GM19240 (cell line): Measurements from ENCODE around the gene ACSS1.

ENCODE experiments used
- DNase-seq: peaks from one replicate; pipeline ENCODE4 v3.0.0; 2011; ENCODE audit warnings: low spot score; ENCODE audit not compliant: insufficient read length

ACSS1 gene

GRCh38 chr20:25058051-25058846 is at the start of gene ACSS1:
ACSS1 (minus strand) TSS chr20:25058139; CDS start chr20:25058102, 37 bp downstream.
- DNase-seq = peak; percentile 63

GRCh38 chr20:25103526-25103925 is 45.6 kb upstream of the ACSS1 start:
- no peak for DNase-seq

DNA sequence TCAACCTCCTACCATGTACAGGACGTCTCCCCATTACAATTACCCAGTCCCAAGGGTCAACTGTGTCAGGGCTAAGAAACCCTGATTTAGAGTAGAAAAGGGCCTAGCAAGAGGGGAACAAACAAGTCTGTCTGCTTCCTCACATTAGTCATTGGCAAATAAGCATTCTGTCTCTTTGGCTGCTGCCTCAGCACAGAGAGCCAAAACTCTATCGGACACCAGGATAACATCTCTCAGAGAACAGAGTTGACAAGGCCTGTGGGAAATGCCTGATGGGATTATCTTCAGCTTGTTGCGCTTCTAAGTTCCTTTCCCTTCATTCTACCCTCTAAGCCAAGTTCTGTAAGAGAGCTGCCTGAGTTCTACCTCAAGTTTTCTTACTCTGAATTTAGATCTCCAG is 43.0 kb upstream of the ACSS1 start:
- no peak for DNase-seq

- no peak for DNase-seq
Measured at GRCh38 chr20:25099601-25100140, 41.7 kb upstream of the ACSS1 start.

DNA sequence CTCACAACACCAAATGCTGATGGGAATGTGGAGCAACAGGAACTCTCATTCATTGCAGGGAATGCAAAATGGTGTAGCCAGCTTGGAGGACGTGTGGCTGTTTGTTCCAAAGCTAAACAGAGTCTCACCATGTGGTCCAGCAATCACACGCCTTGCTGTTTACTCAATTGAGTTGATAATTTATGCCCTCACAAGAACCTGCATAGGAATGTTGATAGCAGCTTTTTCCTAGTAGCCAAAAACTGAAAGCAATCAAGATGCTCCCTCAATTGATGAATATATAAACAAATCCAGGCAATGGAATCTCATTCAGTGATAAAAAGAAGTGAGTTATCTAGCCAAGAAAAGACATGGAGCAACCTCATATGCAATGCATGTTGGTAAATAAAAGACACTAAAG is 39.6 kb upstream of the ACSS1 start:
- DNase-seq = no peak

- no peak for DNase-seq
Measured at GRCh38 chr20:25090492-25091429, 32.8 kb upstream of the ACSS1 start.

GRCh38 chr20:25089662-25090061 is 31.7 kb upstream of the ACSS1 start:
- DNase-seq = no peak

GRCh38 chr20:25089096-25089495 is 31.2 kb upstream of the ACSS1 start:
- DNase-seq = no peak

- no peak for DNase-seq
Measured at GRCh38 chr20:25088267-25088666, 30.3 kb upstream of the ACSS1 start.

- DNase-seq = no peak
Measured at GRCh38 chr20:25087186-25087929, 29.4 kb upstream of the ACSS1 start.

DNA sequence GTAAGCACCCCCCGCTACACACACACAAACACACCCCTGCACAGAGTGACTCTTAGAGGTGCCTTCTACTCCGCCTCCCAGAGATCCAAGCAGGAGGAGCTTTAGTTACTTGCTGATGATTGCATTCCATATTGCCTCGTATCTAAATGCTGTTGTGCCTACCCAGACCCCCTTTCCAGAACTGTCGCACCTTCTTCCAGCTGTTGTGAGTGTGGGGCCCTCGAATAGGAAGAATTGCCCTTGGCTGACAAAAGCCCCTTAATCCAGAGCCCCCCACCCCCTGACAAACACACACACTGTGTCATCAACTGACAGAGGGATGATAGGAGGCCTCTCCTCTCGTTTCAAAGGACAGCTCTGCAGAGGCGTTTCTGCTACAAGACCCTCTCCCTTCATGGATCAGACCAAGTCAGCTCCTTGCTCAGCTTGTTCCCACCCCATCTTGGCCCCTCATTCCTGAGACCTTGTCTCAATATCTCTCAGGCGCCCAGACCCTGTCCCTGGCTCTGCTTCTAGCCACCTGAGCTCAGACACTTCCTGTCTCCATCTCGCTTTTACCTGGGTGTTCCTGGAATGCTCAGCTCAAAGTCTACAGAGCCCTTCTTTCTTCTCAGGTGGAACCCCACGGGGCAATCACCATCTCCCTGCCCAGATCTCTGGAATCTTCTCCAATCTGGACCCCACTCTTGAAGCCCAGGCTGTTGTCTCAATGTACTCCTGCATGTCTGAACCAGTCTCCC is 28.0 kb upstream of the ACSS1 start:
- no peak for DNase-seq

GRCh38 chr20:25084626-25085187 is 26.8 kb upstream of the ACSS1 start:
- DNase-seq = no peak

GRCh38 chr20:25083773-25084625 is 26.1 kb upstream of the ACSS1 start:
- DNase-seq = no peak

DNA sequence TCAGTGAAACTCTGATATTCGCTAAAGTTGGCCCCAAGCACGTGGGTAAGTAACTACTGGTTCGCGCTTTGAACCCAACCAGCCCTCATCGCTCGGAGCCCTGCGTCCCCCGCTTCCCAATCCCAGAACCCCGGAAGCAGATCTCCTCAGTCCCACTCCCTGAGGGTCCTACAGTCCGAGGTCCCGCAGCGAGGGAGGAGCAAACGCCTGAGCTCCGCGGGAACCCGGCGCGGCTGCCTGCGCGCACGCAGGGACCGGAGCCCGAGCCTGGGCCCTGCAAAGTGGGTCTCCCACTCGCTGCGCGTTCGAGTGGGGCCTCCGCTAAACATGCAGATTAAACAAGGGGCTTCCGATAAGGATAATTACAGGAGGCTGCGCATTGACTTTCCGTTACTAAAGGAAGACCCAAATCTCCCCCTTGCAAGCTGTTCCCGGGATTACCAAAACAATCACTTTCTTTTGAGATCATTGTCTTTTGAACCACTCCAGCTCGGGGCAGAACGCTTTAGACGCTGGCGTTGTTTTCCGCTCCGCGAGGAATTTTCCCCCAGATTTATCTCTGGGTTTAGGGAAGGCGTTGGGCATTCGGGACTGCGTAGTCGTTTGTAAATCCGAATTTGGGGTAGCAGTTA is 25.3 kb upstream of the ACSS1 start:
- no peak for DNase-seq

DNA sequence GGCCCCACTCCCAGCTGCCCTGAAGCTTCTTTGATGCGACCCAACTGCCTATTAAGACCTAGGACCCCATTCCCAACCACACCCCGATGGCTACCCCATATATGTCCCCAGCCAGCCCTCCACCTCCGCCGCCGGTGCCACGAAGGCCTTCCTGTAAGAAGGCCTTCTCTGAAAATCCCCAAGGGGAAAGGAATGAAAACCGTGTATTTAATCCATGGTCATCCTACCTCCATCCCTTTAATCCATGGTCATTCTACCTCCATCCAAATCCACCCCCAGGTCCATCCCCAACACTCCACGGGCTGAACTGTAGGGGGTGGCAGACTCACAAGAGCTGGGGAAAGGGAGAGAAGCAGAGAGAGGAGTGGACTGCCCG is 24.5 kb upstream of the ACSS1 start:
- DNase-seq = no peak

- no peak for DNase-seq
Measured at GRCh38 chr20:25081730-25082497, 24.0 kb upstream of the ACSS1 start, which contains the start of gene VSX1. VSX1 (minus strand) TSS chr20:25082141; CDS start chr20:25082096, 45 bp downstream.

DNA sequence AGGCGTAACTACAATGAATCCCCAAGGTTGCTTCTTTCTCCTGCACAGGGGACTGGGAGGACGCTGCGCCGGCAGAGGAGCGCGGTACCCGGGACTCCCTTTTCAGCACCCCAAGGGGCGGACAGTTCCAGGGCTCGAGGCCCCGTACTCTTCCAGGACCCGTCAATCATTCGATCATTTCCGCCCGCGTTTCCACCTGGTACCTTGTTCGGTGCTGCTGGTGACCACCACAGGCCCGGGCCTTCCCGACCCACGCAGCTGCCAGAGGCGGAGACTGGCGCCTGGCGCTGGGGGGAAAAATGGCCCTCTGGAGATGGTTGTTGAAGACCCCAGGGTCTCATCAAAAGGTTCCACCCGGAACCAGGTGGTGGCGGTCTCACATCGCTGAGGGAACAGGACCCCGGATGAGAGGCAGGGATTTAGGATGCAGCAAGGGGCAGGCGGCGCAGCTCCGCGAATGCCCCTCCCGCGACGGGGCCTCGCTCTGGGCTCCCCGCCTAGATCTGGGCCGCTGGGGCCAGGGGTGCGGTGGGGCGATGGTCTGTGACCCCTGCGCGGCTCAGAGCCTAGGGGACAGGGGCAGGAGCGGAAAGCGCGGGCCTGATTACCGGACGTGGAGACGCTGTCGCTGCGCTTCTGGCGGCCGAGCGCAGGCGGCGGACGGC is 23.3 kb upstream of the ACSS1 start:
- no peak for DNase-seq

- no peak for DNase-seq
Measured at GRCh38 chr20:25079171-25079570, 21.2 kb upstream of the ACSS1 start.
